ENCODE data around the gene AMOTL1.

DNA sequence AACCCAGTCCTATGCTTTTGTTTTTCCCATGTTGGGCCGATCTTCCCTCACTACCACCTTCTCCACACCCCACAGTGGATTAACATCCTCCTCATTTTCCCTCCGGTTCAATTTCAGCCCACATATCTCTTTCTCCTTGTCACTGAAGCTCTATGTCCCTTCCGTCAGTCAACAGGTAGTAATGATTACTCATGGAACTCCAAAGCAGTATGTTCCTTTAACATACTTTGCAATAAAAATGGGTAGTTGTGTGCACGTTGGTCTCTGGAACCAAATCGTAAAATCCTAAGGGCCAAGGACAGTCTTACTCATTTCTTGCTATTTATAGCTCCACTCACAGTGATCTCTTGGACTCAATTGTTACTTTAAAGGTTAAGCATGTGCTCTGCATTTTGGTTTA is 20.2 kb downstream of the AMOTL1 start:
- TF ChIP-seq POLR2AphosphoS5 (IDR thresholded peaks at IDR 0.05; ENCODE audit: borderline replicate concordance, low read depth, low read length) (no peak), EZH2 (IDR thresholded peaks at IDR 0.05) (no peak)

Data from SK-N-MC (cell line).